Measurements from ENCODE around the gene HORMAD1.
"Not testable (repeated sequence)": the region's sequence is repeated elsewhere in the genome, so short reads cannot be mapped to it uniquely, and the experiment has no call there.

HORMAD1 gene

GRCh38 chr1:150696995-150697927 is 23.4 kb downstream of the HORMAD1 start, which contains the start of gene GOLPH3L:
TSS of gene GOLPH3L (minus strand) at chr1:150697154. CDS start at chr1:150694838, 2,316 bp downstream.
- peak; percentile 97 for DNase-seq

DNA sequence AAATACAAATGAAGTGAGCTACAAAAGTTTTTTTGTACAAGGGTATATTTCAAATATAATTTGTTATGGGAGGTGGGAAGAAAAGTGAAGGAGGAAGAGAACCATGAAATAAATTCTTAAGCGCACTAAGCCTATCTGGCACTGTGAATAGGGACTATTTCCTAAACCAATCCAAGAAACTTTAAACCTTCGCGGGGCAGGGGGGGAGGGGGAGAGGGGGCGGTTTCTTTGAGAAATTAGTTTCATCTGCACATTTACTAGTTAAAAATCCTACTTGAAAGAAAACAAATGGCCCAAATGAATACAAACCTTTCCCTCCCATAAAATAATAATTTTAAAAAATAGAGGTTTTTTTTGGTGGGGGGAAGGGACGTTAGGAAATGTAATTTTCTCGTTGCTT is 24.1 kb downstream of the HORMAD1 start:
- no peak for DNase-seq

DNA sequence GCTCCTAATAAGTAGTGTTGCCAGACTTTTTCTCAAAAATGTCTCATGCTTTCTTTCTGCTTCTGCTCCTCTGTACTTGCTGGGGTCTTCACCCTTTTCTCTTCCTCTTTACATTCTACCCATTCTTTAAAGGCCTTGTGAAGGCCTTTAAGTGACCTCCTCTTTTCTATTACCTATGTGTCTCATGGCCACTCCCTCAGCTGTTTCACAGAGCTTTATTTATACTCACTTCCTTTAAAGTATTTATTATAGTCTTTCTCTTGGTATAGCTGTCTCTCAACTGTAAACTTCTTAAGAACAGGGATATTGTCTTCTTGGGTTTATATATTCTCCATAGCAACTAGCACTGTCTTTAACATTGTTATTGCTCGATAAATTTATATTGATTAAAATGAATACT is 24.5 kb downstream of the HORMAD1 start:
- no peak for DNase-seq

DNA sequence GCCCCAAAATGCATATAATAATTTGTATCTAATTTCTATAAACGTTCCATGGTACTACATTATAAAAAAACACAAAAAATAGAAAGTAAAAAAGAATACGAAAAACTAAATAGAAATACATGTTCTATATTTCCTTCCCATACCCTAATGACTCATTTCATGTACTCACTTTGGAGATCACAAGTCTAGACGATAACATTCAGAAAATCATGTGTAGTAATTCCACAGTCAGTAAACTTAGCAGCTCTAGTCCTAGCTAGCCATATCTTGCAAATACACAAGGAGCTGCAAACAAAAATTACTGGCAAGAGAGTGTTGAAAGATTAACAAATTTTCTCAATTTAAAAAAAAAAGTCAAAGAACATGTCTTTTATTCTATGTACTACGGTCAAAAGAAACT is 25.1 kb downstream of the HORMAD1 start:
- DNase-seq, result no peak

DNA sequence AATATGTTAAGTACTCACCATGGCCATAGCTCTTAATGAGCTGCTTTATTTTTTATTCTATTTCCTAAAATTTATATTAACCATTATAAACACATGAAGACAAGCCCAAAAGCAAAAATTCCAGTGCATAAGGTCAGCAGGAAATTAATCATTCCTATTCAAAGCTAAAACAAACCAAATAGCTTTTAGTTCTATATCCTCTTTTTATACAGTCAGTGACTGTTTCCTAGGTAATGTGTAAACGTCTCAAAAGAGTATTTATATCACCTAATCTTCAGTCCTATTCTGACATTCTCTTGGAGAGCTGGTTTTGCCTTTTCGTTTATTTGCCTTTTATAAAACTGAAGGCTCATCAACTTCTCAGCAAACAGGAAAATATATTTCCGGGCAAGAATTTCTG is 28.0 kb downstream of the HORMAD1 start:
- DNase-seq, result no peak

GRCh38 chr1:150688763-150689162 is 31.9 kb downstream of the HORMAD1 start:
- DNase-seq, result no peak

- no peak for DNase-seq
Measured at GRCh38 chr1:150686275-150686674, 34.4 kb downstream of the HORMAD1 start.

GRCh38 chr1:150683914-150684313 is 36.8 kb downstream of the HORMAD1 start:
- no peak for DNase-seq

DNA sequence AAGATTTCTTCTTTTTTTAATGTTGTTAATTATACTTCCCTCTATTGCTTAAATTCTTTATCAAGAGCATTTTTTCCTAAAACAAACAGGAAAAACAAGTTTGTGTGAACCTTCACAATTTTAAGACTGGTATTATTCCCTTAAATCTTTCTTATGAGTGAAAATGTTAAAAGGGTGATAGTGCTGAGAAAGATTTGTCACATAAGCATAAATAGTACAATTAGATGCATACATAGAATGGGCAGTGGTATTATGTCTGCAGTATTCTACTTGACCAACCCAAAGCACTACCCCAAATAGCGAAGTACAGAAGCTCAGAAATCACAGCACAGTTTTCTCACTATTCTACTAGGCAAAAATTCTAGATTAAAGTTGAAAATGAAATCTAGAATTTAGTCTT is 41.7 kb downstream of the HORMAD1 start:
- DNase-seq, result no peak

GRCh38 chr1:150674881-150675280 is 45.8 kb downstream of the HORMAD1 start:
- no peak for DNase-seq

DNA sequence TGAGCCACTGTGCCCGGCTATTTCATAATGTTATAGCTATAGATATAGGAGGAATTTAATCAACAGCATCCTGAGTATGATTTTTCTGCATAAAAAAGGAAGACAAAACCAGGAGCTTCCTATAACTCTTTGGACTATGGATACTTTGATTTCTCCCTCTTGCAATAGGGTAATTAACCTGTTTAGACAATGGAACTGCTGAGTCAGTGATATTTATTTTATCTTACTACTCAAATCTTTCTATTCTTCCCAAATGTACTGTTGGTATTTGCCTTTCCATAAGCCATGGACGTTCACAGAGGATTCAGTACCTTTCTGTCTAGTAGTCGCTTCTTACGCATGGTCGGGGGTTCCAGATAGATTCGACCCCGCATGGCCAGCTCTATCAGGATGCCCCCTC is 57.4 kb downstream of the HORMAD1 start:
- DNase-seq, result no peak

- no peak for DNase-seq
Measured at GRCh38 chr1:150662811-150663210, 57.9 kb downstream of the HORMAD1 start.

DNA sequence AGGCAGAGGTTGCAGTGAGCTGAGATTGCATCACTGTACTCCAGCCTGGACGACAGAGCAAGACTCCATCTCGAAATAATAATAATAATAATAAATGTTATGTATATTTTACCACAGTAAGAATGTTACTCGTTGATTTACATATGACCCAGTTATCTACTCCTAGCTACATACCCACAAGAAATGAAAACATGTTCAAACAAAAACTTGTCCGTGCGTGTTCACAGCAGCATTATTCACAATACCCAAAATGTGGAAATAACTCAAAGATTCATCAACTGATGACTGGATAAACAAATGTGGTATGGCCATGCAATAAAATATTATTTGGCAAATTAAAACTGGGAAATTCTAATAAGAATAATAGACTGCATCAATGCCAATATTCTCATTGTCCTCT is 59.5 kb downstream of the HORMAD1 start:
- DNase-seq, result no peak

GRCh38 chr1:150660584-150660983 is 60.1 kb downstream of the HORMAD1 start:
- DNase-seq, result no peak

- DNase-seq, result not testable (repeated sequence)
Measured at GRCh38 chr1:150657064-150657463, 63.6 kb downstream of the HORMAD1 start.

- not testable (repeated sequence) for DNase-seq
Measured at GRCh38 chr1:150654635-150655034, 66.1 kb downstream of the HORMAD1 start.

- peak; percentile 17 for DNase-seq
Measured at GRCh38 chr1:150650193-150650592, 70.5 kb downstream of the HORMAD1 start.

GRCh38 chr1:150649441-150650075 is 71.1 kb downstream of the HORMAD1 start:
- DNase-seq, result no peak

Data from NCI-H2029 treated with DMSO at 0.1 percent for 48 hours (cell line).